Measurements from ENCODE around the gene SORCS3.

- TF ChIP-seq CTCF (IDR thresholded peaks at IDR 0.05; ENCODE audit: low read depth, low read length) (no peak), POLR2A (IDR thresholded peaks at IDR 0.05; ENCODE audit: extremely low read depth, insufficient read length) (no peak)
Measured at GRCh38 chr10:105071980-105072379, 430.9 kb downstream of the SORCS3 start.
